Activated naive CD8-positive, alpha-beta T cell treated with anti-CD3 and anti-CD28 coated beads, Interleukin-2, amount 50 U/mL, for 24 hours (primary cell): ENCODE measurements around the gene CITED2.

ENCODE experiments used
- ATAC-seq: fragments of 150-1000 bp; cut with Tn5 transposase; one replicate; pipeline ENCODE4 v1.10.0; 2021
- DNase-seq: peaks from one replicate; pipeline ENCODE4 v3.0.0; 2021
- H3K27ac Mint-ChIP-seq: one replicate; pipeline ENCODE4 v1.8.0; 2021; ENCODE audit warnings: mild to moderate bottlenecking, mixed read lengths
- H3K27me3 Mint-ChIP-seq: one replicate; pipeline ENCODE4 v1.8.0; 2021; ENCODE audit warnings: mixed read lengths
- H3K36me3 Mint-ChIP-seq: one replicate; pipeline ENCODE4 v1.8.0; 2021; ENCODE audit warnings: low read depth, mixed read lengths
- H3K4me1 Mint-ChIP-seq: one replicate; pipeline ENCODE4 v1.8.0; 2021; ENCODE audit warnings: mixed read lengths
- H3K4me3 Mint-ChIP-seq: one replicate; pipeline ENCODE4 v1.8.0; 2021; ENCODE audit warnings: mild to moderate bottlenecking, moderate library complexity, mixed read lengths
- H3K9me3 Mint-ChIP-seq: one replicate; pipeline ENCODE4 v1.8.0; 2021; ENCODE audit warnings: mixed read lengths

CITED2 gene

DNA sequence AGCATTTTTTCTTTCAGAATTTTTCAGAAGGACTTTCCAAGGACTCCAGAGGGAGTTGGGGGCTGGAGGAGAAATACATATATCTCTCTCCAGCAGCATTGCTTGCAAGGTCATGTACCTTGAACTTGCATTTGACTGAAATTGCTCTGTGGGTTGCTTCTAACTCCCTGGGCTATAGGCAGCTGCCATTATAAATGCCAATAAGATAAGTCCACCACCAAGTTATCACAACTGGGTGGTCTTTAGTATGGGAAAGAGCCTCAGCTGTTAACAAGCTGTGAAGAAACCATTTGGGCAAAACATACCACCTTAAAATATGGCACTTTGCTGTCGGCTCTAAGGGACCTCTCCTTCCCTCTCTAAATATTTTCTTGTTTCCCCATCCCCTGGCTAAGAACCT is 20.9 kb upstream of the CITED2 start:
- Mint-ChIP-seq H3K4me3 (no peak overlapping the region), H3K27ac (no peak overlapping the region), H3K9me3 (no peaks in the 10 kb centered on the region), H3K4me1 (no peaks in the 10 kb centered on the region), H3K36me3 (no peaks in the 10 kb centered on the region), H3K27me3 (no peaks in the 10 kb centered on the region)
- DNase-seq (no peak), ATAC-seq (no peak)

DNA sequence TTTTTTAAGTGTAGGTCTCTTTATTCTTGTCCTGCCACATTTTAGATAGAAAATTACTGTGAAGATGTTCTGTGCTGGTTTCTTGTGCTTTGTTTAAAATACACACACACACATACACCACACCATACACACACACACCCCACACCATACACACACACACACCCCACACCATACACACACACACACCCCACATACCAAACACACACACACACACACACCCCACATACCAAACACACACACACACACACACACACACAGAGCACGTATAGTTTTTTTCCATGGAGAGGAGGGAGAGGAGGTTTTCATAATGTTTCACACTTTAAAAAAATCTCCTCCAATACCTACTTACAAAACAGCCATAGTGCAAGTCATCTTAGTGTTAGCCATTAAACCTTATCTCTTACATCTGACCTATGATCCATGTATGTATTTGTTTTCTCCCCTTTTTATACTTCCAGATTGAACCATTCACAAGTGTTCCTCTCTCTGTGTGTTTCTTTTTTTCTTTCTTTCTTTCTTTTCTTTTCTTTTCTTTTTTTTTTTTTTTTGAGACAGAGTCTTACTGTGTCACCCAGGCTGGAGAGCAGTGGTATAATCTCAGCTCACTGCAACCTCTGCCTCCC is 19.7 kb upstream of the CITED2 start:
- H3K36me3 Mint-ChIP-seq: no peaks in the 10 kb centered on the region
- DNase-seq (no peak), ATAC-seq (no peak)
- H3K4me1 Mint-ChIP-seq: no peaks in the 10 kb centered on the region
- no peaks in the 10 kb centered on the region for H3K27me3 Mint-ChIP-seq
- no peaks in the 10 kb centered on the region for H3K9me3 Mint-ChIP-seq
- H3K27ac Mint-ChIP-seq: no peak overlapping the region
- H3K4me3 Mint-ChIP-seq: no peak overlapping the region

DNA sequence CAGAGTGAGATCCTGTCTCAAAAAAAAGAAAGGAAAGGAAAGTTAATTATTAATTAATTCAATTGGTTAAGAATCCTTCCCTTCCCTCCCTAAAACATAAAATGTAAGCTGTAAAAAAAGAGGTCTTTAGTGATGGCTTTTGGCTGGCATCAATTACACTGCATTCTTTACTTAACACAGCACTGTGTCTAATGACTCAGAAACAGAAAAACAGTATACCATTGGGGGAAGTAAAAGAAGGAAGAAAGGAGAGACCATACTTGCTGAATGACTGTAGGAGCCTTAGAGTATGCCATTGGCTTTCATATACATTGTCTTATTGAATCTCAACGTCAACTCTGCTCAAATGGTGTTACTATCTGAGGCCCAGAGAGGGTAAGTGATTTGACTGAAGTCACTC is 18.3 kb upstream of the CITED2 start:
- no peak for DNase-seq
- H3K36me3 Mint-ChIP-seq: no peaks in the 10 kb centered on the region
- no peaks in the 10 kb centered on the region for H3K27me3 Mint-ChIP-seq
- H3K9me3 Mint-ChIP-seq: no peaks in the 10 kb centered on the region
- peak; percentile 28 for ATAC-seq
- no peaks in the 10 kb centered on the region for H3K4me1 Mint-ChIP-seq
- H3K27ac Mint-ChIP-seq: no peak overlapping the region
- H3K4me3 Mint-ChIP-seq: no peak overlapping the region

DNA sequence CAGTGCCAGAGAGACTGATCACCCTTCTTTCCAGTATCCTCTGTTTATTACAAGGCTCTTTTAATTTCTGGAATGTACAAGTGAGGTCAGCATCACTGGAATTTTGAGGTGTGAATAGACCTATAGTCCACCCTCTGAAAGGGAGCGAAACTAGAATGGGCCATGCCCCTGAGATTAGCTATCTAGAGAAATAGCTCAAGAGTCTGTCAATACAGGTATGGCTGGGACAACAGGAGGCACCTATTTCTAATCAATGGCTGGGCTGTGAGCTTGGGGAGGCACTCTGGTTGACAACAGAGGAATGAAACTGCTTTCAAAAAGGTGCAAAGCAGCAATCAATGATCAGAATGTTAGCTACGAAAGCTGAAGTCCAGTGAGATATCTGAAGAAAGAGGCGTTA is 17.3 kb upstream of the CITED2 start:
- Mint-ChIP-seq H3K36me3 (no peaks in the 10 kb centered on the region), H3K9me3 (no peaks in the 10 kb centered on the region), H3K27me3 (no peaks in the 10 kb centered on the region), H3K4me3 (no peak overlapping the region), H3K4me1 (no peaks in the 10 kb centered on the region), H3K27ac (no peak overlapping the region)
- DNase-seq: no peak
- no peak for ATAC-seq

DNA sequence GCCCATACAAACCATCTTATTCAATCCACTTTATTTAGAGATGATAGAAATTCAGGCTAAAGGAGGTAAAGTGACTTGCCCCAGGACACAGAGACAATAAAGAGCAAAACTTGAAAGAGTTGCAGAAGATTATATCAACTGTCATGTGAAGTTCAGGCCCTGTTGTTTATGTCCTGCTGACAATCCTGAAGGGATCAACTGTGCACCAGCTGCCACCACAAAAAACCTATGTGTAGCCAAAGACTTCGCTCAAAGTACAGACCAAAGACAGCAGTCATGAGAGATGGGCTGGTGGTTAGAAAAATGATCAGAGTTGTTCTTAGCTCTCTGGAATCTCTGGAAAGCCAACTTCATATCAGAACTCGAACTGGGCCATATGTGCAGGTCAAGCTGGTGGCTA is 16.0 kb upstream of the CITED2 start:
- ATAC-seq (no peak), DNase-seq (no peak)
- Mint-ChIP-seq H3K27ac (no peak overlapping the region), H3K36me3 (no peaks in the 10 kb centered on the region), H3K27me3 (no peaks in the 10 kb centered on the region), H3K4me1 (no peaks in the 10 kb centered on the region), H3K4me3 (no peak overlapping the region), H3K9me3 (no peaks in the 10 kb centered on the region)

DNA sequence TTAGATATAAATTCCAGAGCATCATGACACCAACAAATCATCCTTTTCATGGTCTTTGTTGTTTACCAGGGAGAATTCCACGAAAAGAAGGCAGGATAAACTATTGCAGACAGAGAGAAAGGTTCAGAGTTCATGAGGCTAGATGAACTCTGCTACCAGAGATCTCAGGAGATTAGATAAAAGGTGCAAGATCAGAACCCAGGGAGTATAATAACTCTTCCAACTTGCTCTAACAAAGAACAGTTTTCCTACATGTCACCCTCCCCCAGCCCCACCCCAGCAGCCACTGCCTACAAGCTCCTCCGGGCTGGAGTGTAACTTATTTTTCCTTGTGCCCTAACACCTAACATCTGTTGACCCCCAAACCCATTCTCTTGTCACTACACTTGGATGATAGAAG is 13.9 kb upstream of the CITED2 start:
- Mint-ChIP-seq H3K9me3 (no peaks in the 10 kb centered on the region), H3K36me3 (no peaks in the 10 kb centered on the region)

DNA sequence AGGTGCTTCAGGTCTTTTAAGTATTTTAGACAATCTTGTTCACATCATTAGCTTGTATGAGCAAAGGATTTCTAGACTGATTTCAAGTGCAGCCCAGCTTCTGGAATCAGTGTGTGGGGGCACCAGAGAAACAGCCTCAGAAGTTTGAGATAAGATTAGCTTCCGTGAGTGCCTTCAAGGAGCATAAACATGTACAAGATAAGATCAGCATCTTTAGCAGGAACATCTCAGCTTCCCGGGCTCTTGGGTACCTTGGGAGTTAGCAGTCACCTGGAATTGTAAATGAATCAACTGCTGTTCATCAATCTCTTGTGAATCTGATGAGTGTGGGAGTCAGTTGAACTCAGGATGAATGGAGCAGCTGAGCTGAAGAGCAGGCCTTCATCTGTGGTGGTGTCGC is 12.0 kb upstream of the CITED2 start:
- DNase-seq (no peak), ATAC-seq (no peak)
- Mint-ChIP-seq H3K4me3 (no peak overlapping the region), H3K9me3 (no peaks in the 10 kb centered on the region), H3K36me3 (no peaks in the 10 kb centered on the region), H3K4me1 (no peaks in the 10 kb centered on the region), H3K27me3 (no peaks in the 10 kb centered on the region), H3K27ac (no peak overlapping the region)

More for the DNA sequence above, 13.9 kb upstream of the CITED2 start:
- no peak overlapping the region for H3K4me3 Mint-ChIP-seq
- ATAC-seq (no peak), DNase-seq (no peak)
- H3K27ac Mint-ChIP-seq: no peak overlapping the region
- H3K4me1 Mint-ChIP-seq: no peaks in the 10 kb centered on the region
- no peaks in the 10 kb centered on the region for H3K27me3 Mint-ChIP-seq

DNA sequence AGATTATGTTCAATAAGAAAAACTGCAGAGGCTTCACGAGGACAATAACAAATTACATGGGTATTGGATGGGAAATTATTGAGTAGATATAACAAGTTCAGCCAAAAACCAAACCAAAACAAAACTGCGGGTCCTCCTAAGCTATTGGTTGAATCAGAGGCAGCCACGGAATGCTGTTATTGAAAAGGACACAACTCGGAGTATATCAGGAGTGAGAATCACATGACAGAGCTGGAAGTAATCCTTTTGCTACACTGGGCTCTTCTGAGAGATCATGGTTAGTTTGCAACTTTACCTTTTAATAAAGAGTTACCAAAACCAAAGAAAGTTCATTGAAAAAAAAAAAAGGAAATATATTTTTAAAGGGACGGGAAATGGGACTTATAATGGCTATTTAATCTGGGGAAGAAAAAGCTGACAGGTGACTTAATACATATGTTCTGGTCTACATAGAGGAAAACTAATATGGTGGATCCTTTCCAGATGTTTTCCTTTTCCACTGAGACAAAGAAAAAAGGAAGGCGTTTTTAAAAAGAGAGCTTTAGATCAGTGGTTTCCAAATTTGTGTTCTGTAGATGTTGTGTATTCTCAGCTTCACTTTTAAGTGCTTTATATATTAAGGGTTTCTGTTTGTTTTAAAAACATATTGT is 6.9 kb upstream of the CITED2 start:
- Mint-ChIP-seq H3K27me3 (no peaks in the 10 kb centered on the region), H3K4me1 (peaks cover 20% of the 10 kb centered on the region), H3K27ac (no peak overlapping the region), H3K9me3 (no peaks in the 10 kb centered on the region), H3K36me3 (no peaks in the 10 kb centered on the region), H3K4me3 (no peak overlapping the region)
- DNase-seq: no peak
- no peak for ATAC-seq

DNA sequence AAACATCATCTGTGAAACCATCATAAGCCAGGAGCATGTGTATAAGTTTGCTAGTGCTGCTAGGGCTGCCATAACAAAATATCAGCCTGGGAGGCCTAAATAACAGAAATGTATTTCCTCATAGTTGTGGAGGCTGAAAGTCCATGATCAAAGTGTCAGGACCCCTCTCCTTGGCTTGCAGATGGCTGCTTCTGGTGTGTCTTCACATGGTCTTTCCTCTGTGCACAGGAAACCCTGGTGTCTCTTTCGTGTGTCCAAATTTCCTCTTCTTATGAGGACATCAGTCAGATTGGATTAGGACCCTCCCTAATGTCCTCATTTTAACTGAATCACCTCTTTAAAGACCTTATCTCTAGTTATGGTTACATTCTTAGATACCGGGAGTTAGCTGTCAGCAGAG is 6.2 kb upstream of the CITED2 start:
- H3K27me3 Mint-ChIP-seq: no peaks in the 10 kb centered on the region
- H3K9me3 Mint-ChIP-seq: no peaks in the 10 kb centered on the region
- no peak overlapping the region for H3K27ac Mint-ChIP-seq
- H3K4me1 Mint-ChIP-seq: peaks cover 27% of the 10 kb centered on the region
- H3K4me3 Mint-ChIP-seq: no peak overlapping the region
- ATAC-seq: no peak
- no peak for DNase-seq
- H3K36me3 Mint-ChIP-seq: no peaks in the 10 kb centered on the region

DNA sequence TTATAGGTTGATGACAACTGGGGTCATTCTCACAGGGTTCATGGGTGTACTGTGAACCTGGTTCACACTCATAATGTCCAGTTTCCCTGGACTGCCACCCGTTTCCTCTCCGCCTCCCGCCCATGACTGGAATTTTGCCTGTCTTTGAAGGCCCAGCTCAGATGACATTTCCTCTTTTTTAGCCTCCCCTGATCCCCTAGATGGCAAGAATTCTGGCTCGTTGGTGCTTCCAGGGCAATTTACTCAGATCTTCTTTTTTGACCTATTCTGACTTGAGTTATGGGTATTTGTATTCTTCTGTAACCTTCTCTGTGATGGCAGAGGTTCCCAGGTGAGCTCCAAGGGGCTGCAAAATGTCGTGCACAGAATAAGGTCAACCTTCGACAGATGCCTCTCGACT is 5.7 kb upstream of the CITED2 start:
- Mint-ChIP-seq H3K36me3 (no peaks in the 10 kb centered on the region), H3K9me3 (no peaks in the 10 kb centered on the region), H3K4me1 (peaks cover 28% of the 10 kb centered on the region), H3K27me3 (no peaks in the 10 kb centered on the region), H3K27ac (no peak overlapping the region), H3K4me3 (no peak overlapping the region)
- no peak for ATAC-seq
- DNase-seq: no peak

DNA sequence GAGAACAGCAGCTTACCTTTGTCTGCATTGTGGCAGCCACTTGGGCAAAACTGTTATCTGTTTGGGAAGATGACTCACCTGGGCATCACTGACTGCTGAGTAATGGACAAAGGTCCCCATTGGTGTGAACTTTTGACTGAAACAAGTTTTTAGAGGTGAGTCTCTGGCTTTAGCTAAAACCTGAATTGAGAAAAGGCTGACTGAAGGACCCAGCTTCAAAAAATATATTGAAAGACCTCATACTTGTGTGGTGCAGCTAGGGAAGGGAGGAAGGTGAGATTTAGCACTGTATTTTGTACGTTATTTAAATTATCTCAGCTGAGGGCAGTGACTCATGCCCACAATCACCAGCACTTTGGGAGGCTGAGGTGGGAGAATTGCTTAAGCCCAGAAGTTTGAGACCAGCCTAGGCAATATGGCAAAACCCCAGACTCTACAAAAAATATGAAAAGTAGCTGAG is 4.5 kb upstream of the CITED2 start:
- Mint-ChIP-seq H3K4me1 (peaks cover 35% of the 10 kb centered on the region), H3K9me3 (no peaks in the 10 kb centered on the region), H3K27ac (peak overlapping the region; percentile 57), H3K27me3 (peaks cover 2% of the 10 kb centered on the region), H3K36me3 (peaks cover 5% of the 10 kb centered on the region), H3K4me3 (no peak overlapping the region)
- DNase-seq (peak; percentile 19), ATAC-seq (no peak)

DNA sequence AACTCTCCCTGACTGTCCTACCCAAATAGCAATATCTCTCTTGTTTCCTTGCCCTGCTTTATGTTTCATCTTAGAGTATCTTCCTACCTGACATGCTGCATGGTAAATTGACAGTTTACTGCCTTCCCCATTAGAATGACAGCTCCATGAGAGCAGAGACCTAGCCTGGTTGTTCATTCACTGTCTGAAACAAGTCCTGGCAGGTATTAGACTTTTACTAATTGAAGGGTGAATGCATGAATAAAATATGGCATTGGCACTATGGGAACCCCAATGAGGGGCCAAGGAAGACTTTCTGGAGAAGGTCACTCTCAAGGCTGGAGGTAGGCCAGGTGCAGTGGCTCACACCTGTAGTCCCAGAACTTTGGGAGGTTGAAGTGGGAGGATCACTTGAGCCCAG is 3.8 kb upstream of the CITED2 start:
- no peak for DNase-seq
- Mint-ChIP-seq H3K27me3 (peaks cover 2% of the 10 kb centered on the region), H3K36me3 (peaks cover 6% of the 10 kb centered on the region), H3K4me3 (no peak overlapping the region), H3K27ac (no peak overlapping the region), H3K4me1 (peaks cover 35% of the 10 kb centered on the region), H3K9me3 (no peaks in the 10 kb centered on the region)
- ATAC-seq: no peak

DNA sequence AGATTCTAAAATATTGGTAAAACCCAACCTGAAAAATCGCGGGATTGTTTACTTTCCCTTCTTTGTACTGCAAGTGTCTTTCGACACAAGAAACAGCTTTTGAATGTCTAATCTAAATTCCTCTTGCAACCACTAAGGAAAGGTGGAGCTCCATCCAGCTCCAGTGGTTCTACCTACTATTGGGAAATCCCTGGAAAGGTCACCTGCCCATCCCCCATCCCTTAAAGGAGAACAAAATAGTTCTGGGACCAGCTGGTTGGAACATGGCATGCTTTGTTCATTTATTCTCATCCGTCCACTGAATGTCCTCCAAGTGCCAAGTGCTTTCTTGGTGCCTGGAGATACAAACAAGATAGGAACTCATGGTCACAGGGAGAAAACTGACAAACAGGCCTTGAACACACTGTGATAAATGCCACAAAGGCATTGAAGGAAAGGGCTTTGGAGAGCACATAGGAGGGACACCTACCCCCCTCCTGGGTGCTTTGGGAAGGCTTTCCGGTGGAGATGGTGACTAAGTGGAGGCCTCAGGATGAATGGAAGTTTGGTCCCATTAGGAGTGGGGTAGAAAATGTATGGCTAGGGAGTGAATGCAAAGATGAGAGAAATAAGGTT is 2.3 kb upstream of the CITED2 start:
- H3K4me1 Mint-ChIP-seq: peaks cover 39% of the 10 kb centered on the region
- DNase-seq (no peak), ATAC-seq (no peak)
- no peak overlapping the region for H3K4me3 Mint-ChIP-seq
- no peaks in the 10 kb centered on the region for H3K9me3 Mint-ChIP-seq
- peaks cover 7% of the 10 kb centered on the region for H3K36me3 Mint-ChIP-seq
- no peak overlapping the region for H3K27ac Mint-ChIP-seq
- H3K27me3 Mint-ChIP-seq: peaks cover 2% of the 10 kb centered on the region

DNA sequence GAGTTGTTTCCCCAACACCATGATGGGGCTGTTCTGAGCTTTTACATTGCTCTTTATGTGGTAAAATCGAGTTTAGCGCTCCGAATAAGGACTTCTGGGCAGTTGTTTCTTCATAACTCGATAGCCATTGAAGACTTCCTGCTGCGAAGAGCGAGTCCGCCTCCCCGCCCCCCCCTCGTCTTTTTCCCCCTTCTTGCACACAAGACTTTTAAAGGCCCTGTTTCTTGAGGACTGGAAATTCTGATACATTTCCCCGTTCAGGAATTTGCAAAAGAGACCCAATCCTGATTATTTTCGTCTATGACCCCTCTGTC is 1.5 kb upstream of the CITED2 start:
- DNase-seq: peak; percentile 27
- no peak for ATAC-seq
- Mint-ChIP-seq H3K4me3 (peak overlapping the region; percentile 98), H3K4me1 (peaks cover 46% of the 10 kb centered on the region), H3K9me3 (no peaks in the 10 kb centered on the region), H3K27me3 (peaks cover 2% of the 10 kb centered on the region), H3K27ac (peak overlapping the region; percentile 98), H3K36me3 (peaks cover 9% of the 10 kb centered on the region)

DNA sequence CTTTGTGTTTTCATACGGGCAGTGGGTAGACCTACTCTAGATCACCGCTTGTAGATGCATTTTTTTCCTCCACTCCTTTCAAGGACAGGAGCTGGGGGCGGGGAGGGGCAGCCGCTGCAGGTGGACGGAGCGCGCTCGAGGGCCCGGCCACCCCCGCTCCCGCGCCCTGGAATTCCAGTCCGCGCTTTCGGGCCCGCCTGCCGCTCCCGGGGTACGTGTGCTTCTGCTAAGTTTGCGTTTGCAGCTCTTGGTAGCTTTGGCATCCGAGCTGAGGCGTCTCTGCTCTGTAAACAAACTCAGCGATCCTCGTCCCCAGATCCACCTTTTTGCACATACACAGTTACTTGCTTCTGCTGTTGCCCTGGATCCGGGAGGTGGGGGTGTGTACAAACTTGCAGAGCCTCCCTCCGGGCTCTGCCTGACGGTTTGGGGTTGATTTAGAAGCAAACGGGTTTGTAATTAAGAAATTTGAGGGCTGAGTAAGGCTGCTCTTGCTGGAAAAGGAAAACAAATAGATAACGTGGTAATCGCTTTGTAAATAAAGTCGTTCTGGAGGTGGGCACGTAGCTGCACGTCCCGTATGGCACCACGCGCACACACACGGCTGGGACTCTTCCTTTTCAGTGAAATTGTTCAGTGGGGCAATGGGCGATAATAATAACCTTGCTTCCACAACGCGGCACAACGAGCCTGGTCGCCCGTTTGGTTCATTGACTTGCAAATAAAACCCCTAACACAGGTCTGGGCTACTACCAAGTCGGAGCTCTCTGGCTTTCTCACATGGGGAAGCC is 973 bp upstream of the CITED2 start:
- peak; percentile 48 for ATAC-seq
- peak; percentile 86 for DNase-seq
- peak overlapping the region; percentile 98 for H3K27ac Mint-ChIP-seq
- H3K4me1 Mint-ChIP-seq: peaks cover 51% of the 10 kb centered on the region
- no peaks in the 10 kb centered on the region for H3K9me3 Mint-ChIP-seq
- peaks cover 9% of the 10 kb centered on the region for H3K36me3 Mint-ChIP-seq
- peak overlapping the region; percentile 98 for H3K4me3 Mint-ChIP-seq
- H3K27me3 Mint-ChIP-seq: peaks cover 2% of the 10 kb centered on the region
